ENCODE measurements around the gene MAP3K21.

DNA sequence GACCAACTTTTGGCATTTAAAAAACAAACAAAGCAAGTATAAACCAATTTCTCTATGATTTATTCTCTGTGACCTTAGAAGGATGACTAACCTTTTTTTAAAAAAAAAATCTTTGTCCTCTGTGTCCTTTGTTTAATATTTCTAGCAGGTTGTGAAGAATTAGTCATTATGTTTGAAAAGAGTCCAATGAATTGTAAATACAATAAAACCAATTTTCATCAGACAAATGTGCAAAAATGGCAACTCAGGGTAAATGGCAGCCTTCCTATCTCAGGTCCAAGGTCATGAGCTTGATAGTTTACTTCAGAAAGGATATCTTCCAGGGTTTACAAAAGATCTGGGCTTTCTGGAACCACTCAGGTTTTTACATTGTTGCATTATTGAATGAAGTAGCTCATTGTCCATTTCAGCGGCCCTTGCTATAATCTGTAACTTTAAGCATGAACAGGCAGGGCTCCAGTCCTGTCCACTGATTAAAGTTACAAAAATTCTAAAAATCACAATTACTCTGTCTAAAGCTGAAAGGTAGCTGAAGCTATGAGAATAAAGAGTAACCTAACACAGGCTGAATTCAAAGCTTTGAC, 11.7 kb upstream of the MAP3K21 start:
- no peak for TF ChIP-seq YY1 (IDR thresholded peaks at IDR 0.05; ENCODE audit: insufficient read depth, insufficient read length)
- TF ChIP-seq ZNF274 (IDR thresholded peaks at IDR 0.05; ENCODE audit: low read depth, low read length) = no peak
- no peak for TF ChIP-seq SUZ12 (IDR thresholded peaks at IDR 0.05; ENCODE audit: extremely low read depth, insufficient read depth, insufficient read length)
